ENCODE data around the gene MLIP.
"Not testable (repeated sequence)": the region's sequence is repeated elsewhere in the genome, so short reads cannot be mapped to it uniquely, and the experiment has no call there.

MLIP gene

GRCh38 chr6:54236984-54237383, 125.7 kb downstream of the MLIP start:
- DNase-seq = no peak

- DNase-seq = no peak
Observed at GRCh38 chr6:54238396-54238795, 127.2 kb downstream of the MLIP start.

GRCh38 chr6:54243699-54244098, 132.5 kb downstream of the MLIP start:
- no peak for DNase-seq

GRCh38 chr6:54244430-54244829, 133.2 kb downstream of the MLIP start:
- DNase-seq = no peak

- no peak for DNase-seq
Observed at GRCh38 chr6:54245265-54245664, 134.0 kb downstream of the MLIP start.

- DNase-seq = no peak
Observed at GRCh38 chr6:54248319-54248718, 137.1 kb downstream of the MLIP start.

GRCh38 chr6:54248994-54249393, 137.8 kb downstream of the MLIP start:
- DNase-seq = no peak

DNA sequence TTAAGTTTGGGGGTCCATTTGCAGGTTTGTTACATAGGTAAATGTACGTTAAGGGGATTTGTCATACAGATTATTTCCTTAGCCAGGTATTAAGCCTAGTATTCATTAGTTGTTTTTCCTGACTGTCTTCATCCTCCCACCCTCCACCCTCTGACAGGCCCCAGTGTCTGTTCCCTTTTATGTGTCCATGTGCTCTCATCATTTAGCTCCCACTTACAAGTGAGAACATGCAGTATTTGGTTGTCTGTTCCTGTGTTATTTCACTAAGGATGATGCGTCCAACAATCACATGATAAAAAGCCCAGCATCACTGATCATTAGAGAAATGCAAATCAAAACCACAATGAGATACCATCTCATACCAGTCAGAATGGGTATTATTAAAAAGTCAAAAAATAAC, 138.6 kb downstream of the MLIP start:
- not testable (repeated sequence) for DNase-seq

GRCh38 chr6:54252496-54252895, 141.3 kb downstream of the MLIP start:
- no peak for DNase-seq

- no peak for DNase-seq
Observed at GRCh38 chr6:54252916-54253315, 141.7 kb downstream of the MLIP start.

DNA sequence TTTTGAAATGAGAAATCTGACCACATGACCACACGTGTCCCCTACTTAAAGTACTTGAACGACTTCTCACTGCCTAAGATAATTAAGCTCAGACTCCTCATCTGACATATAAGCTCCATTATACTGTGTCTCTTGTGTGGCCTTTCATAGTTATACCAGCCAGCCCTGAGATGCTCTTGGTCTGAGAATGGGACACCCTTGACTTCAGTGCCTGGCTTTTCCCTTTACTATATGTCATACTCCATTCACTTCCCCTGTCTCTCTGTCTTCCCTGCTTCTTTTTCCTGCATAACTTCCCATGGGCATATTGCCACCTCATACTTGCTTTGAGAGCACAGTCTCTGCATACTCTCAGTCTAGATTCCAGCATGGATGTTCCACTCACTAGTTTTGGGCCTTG, 143.6 kb downstream of the MLIP start:
- no peak for DNase-seq

GRCh38 chr6:54255886-54256285, 144.6 kb downstream of the MLIP start:
- DNase-seq = no peak

GRCh38 chr6:54260025-54260424, 148.8 kb downstream of the MLIP start:
- no peak for DNase-seq

DNA sequence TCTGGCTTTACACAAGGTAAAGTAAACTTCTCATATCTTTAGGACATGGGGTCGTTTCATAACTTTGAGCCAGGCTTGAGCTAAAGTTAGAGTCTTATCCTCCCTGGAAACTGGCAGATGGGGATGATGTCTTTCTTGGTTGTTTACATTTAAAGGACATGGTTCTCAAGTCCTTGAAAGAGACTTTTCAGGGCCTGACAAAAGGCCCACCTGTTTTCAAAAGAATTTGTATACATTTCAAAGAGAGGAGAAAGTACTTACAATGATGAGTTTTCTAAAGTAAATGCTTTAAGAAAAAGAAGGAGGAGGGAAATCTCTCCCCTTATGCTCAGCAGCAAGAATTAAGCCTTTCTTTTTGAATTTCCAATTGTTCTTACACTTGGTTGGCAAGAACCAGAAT, 151.3 kb downstream of the MLIP start:
- no peak for DNase-seq

DNA sequence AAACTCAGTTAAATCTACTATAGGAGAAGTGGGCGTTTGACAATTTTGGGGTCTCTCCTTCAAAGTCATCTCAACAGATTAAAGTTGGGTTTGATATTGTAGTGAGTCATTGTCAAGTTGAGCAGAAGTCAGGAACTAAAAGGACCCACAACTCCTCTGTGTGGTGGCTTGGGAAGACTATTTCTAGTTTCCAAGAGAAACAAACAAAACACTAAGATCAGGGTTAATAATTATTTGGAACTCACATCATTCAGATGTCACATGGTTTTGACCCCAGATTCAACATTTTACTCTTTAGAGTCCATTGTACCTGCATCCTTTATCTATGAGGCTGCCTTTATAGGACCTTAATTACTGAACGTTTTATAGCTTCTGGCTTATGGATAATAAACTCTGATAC, 151.7 kb downstream of the MLIP start:
- no peak for DNase-seq

GRCh38 chr6:54264581-54265272, 153.5 kb downstream of the MLIP start:
- no peak for DNase-seq

DNA sequence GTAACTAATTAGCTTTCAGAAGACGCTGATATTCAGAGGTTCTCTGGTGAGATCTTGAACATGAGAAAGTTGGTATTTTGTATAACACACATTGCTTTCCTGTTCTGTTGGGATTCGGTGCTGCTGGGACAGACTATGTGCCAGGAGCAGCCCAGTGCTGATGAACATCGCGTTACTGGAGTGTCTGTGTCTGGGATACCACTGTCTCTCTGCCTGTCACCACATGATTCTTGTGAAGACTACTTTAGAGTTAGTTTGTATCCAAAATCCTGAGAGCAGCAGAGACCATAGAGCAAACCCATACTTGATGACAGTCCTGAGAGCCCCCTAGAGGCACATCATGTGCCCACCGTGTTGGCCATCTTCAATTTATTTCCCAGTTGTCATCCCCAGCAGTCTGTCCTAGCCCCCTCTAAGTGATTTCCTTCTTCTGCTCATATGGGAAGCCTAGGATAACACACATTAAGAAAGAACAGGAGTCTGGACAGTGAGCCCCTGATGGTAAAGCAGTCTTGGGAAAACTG, 155.2 kb downstream of the MLIP start:
- DNase-seq = no peak

GRCh38 chr6:54267798-54268197, 156.6 kb downstream of the MLIP start:
- no peak for DNase-seq

DNA sequence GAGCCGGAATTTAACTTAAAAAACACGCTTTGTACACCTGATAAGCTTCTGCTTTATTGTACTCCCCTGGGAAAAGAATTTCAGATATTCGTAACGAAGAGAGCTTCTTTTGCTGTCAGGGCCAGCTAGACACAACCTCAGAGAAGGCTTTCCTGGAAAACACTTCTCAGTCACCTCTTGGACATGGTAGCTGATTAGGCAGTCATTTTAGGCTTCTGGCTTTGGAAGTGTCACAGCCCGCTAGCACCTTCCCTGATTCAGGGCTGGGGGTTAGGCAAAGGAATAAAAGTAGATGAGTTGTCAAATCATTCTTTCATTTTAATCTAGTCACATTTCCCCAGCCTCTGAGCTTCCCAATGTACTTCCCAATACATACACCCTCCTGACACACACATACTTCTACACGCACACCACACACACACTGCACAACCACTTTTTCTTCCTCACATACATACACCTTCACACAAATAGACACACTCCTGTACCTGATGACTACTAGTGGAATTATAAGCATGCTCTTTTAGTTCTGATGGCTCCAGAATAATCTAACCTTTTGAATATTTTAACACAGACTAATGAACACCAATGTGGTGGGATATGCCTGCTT, 162.1 kb downstream of the MLIP start:
- no peak for DNase-seq

DNA sequence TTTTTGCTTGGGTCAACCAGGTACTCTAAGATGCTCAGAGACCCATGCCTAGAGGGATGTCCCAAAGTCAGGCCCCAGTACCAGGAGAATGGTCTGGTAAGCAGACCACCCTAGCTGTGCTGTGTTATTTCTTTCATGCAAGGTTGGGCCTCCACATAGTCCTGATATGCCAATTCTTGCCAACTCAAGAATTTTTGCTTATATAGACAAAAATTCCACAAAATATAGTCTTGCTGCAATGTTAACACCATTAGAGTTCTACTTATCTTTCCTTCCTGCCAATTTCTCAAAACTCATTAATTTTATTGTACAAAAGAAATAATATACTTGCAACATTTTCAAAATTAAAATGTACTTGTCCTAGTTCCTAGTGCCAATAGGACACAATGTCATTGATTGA, 163.1 kb downstream of the MLIP start:
- DNase-seq = no peak

DNA sequence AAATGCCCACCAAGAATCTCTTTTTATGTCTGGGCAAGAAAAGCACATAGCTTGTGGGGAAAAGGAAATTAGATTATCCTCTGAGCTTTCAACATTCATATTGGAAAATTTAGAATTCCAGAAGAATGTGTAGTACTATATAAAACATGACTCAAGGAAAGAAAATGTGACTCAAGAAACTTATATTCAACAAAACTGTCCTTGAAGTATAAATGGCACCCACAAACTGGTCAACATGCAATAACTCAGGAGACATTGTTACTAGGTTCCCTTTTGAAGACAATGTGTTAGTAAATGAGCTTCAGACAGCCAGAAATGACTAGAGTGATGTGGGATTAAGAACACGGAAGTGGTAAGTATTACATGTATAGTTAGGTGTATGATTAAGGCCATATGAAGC, 170.9 kb downstream of the MLIP start:
- no peak for DNase-seq

DNA sequence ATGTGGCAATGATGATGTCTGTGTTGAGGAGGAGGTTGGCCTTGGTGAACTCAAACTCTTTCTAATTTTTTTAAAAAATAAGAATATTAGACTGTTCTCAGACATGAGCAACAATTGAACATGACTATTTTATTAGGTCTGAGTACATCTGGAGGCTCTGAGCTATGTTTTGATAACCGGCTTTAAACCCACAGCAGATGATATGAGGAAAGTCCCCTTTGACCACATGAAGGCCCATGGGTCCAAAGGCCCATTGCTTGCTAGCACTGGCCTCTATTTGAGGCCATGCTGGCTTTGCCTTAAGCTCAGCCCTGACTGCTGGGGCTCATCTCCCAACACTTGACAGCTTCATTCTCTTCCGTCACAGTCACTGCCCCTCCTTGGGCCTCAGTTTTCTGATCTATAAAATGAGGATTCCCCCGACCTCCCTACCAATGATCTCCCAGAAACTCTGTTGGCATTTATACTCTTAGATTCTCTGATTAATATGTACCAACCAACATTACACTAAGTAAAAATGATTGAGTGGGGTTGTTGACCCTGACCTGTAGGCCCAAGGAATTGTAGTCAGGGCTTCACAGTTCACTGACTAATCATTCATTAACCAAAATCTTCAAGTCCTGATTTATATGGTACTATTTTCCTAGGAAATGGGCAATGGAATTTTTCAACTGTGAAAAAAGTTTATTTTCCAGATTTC, 173.1 kb downstream of the MLIP start:
- no peak for DNase-seq

- no peak for DNase-seq
Observed at GRCh38 chr6:54285595-54285994, 174.4 kb downstream of the MLIP start.

GRCh38 chr6:54286141-54286540, 174.9 kb downstream of the MLIP start:
- DNase-seq = no peak
